NCI-H1092 treated with DMSO at 0.1 percent for 48 hours (cell line): ENCODE data around the gene AIP.
"Not testable (repeated sequence)": the region's sequence is repeated elsewhere in the genome, so short reads cannot be mapped to it uniquely, and the experiment has no call there.

Source experiments
- DNase-seq: peaks from one replicate; lab custom pipeline; 2025; lab: John Stamatoyannopoulos, UW

The AIP gene

GRCh38 chr11:67449116-67449844 is 33.5 kb upstream of the AIP start:
- no peak for DNase-seq

GRCh38 chr11:67450796-67451657 is 31.8 kb upstream of the AIP start:
- no peak for DNase-seq

DNA sequence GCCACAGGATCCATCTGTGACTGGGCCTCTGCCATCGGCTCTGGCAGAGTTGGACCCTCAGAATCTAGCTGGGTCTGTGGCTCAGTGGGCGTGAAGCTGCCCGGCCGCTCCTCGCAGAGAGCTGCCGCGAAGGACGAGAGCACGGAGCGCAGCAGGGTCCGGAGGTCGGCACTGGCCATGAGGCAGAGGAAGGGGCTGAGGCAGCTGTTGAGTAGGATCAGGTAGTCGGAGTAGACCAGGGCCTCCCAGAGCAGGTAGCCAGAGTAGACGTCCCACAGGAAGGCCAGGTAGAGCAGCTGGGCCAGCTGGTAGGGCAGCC is 31.2 kb upstream of the AIP start:
- no peak for DNase-seq

DNA sequence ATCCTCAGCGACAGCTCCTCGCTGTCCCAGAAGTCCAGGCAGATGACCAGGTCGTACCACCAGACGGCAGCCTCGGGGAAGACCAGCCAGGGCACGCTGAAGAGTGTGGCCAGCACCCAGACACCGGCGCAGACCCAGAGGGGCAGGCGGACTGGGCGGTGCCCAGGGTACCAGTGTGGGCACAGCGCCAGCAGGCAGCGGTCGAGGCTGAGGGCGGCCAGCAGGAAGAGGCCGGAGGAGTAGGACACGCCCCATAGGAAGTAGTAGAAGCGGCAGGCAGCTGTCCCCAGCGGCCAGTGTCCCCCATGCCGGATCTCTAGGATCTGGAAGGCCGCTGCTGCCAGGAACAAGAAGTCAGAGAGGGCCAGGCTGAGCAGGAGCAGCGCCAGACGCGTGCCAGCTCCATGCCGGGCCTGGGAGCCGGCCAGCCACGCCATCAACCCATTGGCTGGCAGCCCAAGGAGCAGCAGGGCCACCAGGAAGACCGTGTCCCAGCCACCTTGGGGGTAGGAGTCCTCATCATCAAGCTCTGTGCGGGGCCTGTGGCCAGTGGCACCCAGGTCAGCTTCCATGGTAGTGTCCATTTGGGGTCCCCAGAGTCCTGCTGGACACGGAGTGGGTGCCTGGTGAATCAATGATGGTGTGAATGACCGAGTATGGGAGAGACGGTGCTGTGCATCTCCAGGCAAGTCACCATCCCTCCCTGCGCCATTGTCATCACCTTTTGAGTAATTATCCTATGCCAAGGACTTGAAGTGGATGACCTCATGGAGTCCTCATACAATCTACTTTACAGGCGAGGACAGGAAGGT is 30.5 kb upstream of the AIP start, which contains the start of gene GPR152:
TSS of gene GPR152 (minus strand) at position 589 of the 812 bp plus-strand sequence. CDS start at position 584, 5 bp downstream.
- peak; percentile 64 for DNase-seq

DNA sequence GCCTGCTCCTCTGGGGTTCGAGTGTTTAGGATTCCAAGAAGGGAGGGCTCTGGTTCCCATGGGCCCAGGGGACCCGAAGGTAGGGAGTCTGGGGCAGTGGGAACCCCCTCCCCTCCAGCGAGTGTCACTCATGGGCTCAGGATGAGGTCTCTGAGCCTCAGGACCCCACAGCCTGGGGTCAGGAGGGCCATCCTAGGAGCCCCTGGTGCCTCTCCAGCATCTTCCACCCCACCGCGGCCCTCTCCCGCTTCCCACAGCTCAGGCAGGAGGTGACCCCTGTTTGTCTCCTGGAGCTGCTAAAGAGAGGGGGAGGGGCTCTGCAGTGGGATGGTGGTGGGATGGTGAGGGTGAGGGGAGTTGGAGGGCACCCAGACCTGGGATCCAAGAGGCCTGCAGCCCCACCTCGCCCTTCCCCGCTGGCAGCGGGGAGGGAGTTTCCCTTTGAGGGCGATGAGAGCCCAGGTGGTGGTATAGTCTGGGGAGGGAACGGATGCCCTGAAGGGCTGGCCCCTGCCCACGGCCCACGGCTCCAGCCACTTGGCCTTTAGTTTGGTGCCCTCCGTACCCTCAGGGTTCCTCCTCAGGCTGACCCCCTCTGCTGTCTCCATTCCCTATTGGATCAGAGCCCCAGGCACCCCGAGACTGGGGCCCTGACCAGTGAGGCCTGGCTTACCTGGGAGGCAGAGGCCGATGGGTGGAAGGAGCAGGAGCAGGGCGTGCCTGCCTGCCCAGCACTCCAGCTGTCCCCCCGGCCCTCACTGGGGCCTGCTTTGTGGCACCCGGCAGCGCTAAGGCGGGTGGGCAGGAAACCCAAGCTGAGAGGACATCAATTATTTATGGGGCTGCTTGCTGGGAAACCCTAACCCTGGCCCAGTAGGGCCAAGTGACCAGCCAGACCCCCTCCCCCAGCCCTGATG is 28.8 kb upstream of the AIP start:
- DNase-seq: no peak

DNA sequence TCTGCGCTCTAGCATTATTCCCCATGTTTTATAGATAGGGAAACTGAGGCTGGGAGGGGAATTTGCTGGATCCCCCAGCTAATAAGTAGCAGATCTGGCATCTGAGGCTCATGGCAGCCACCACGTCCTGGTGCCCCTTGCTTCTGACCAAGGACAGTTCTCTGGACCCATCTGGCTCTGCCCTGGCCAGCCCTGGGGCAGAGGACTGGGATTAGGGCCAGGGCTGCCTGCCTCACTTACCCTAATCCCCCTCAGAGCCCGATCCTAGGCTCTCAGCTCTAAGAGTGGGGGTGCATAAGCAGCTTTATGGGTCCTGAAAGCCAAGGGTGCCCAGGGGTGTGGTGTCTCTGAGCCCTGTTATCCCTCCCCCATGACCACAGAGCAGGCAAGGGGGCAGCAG is 27.8 kb upstream of the AIP start, which contains the start of gene CABP4:
TSS of gene CABP4 (plus strand) at position 301 of the 400 bp plus-strand sequence. CDS start at position 371, 70 bp downstream.
- DNase-seq: no peak

DNA sequence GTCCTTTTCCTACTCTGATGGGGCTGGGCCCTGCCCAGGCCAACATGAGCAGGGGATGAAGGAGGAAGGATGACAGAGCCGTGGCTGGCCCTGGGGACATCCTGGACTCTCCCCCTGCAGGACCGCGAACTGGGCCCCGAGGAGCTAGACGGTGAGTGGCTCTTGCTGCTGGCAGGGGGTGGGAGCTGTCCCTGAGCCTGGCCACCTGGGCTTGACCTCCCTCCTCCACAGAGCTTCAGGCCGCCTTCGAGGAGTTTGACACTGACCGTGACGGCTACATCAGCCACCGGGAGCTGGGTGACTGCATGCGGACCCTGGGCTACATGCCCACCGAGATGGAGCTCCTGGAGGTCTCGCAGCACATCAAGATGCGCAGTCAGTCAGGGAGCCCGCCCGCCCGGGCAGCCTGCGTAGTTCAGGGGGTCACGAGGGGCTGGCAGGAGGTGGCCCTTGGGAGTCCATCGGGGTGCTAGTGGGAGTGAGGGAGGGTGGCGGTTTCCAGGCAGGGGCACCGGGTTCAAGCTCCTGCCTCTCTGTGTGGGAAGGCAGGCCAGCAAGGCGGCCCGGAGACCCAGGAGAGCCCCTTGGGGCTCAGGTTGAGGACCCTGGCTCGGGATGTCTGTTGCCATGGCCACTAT is 26.6 kb upstream of the AIP start:
- DNase-seq: no peak

DNA sequence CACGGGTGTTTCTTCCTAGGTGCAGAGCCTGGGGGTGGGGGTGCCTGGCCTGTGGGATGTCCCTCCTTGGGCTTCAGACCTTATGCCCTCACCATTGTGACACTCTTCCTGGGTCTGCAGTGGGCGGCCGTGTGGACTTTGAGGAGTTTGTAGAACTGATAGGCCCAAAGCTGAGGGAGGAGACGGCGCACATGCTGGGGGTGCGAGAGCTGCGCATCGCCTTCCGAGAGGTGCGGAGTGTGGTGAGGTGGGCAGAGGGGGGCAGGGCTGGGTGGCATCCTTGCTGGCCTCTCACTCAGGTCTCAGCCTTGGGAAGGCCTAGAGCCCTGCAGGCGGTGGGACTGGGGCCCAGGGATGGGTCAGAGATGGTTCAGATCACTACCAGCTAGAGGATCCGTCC is 25.4 kb upstream of the AIP start:
- no peak for DNase-seq

GRCh38 chr11:67458266-67458665 is 24.6 kb upstream of the AIP start:
- no peak for DNase-seq

- no peak for DNase-seq
Measured at GRCh38 chr11:67463186-67463585, 19.6 kb upstream of the AIP start.

- DNase-seq: no peak
Measured at GRCh38 chr11:67463680-67464410, 19.0 kb upstream of the AIP start.

- DNase-seq: peak; percentile 88
Measured at GRCh38 chr11:67464411-67465188, 18.2 kb upstream of the AIP start.

DNA sequence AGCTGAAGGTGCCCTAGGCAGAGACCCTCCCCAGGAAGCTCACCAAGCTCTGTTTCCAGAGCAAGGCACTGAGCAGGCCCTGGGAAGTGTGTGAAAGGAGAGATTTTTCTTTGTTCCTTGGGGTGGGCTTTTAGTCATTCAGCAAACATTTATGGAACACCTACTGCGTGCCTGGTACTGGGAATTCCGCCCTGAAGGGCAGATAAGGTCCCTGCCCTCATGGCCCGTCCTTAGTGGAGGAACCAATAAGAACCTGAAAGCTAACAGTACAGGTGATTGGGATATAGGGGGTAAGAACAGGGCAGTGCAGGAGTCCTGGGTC is 17.7 kb upstream of the AIP start:
- no peak for DNase-seq

DNA sequence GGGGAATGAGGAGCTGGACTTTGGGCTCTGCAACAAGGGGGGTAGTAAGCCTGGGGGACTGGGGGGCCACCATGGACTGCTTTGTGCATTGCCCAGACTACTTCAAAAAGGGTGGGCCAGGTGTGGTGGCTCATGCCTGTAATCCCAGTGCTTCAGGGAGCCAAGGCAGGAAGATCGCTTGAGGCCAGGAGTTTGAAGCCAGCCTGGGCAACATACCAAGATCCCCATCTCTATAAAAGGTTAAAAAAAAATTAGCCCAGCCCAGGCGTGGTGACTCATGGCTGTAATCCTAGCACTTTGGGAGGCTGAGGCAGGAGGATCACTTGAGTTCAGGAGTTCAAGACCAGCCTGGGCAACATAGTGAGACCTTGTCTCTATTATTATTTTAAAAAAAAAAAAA is 17.3 kb upstream of the AIP start:
- not testable (repeated sequence) for DNase-seq

- DNase-seq: no peak
Measured at GRCh38 chr11:67466367-67466766, 16.5 kb upstream of the AIP start.

DNA sequence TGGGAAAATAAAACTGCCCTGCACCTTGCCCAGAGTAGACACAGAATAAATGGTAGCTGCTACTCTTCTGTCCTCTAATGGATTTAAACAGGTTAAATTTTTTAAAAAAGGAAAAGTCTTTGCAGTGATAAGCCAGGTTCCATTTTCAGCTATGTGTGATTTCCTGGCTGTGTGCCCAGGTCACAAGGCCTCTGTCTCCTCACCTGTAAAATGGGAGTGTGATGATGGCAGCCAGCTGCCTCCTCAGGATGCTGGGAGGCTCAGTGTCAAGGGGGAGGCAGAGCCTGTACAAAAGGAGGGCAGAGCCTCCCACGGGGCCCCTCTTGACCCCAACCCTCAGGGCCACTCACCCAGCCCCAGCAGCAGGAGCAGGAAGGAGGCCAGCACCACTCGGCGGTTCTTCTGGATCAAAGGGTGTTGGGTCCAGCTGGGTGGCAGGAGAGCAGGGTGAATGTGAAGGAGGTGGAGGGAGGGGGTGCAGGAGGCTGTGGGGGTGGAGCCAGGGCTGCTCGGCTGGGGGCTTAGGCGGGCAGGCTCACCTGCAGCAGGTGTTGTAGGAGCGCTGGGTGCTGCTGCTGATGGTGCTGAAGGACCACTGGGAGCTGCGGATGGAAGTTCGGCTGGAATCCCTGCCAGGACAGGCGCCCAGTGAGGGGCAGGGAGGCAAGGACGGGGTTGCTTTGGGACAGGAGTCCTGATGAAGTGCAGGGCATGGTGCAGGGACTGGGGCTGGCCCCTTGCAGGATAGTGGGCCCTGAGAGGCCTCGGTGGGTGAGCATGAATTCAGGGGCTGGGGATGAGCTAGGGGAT is 15.7 kb upstream of the AIP start:
- DNase-seq: no peak

GRCh38 chr11:67468056-67468455 is 14.8 kb upstream of the AIP start:
- DNase-seq: peak; percentile 12

GRCh38 chr11:67468456-67468758 is 14.4 kb upstream of the AIP start:
- DNase-seq: no peak
